ACC112 (cell line): ENCODE results near the gene ARMH3.

Experiments used
- H2AFZ ChIP-seq: fragments of 200-600 bp; sonication (generic); one replicate; pipeline ENCODE4 v1.6.0; 2017; ENCODE audit warnings: antibody characterized with exemption, low read length; ENCODE audit not compliant: unreplicated experiment
- H3K27ac ChIP-seq: fragments of 200-600 bp; sonication (generic); 2 replicates; pipeline ENCODE4 v1.5.1; 2014; ENCODE audit warnings: low read depth, mild to moderate bottlenecking, antibody characterized with exemption, low read length, moderate library complexity
- H3K27me3 ChIP-seq: fragments of 200-600 bp; sonication (generic); 2 replicates; pipeline ENCODE4 v1.6.1; 2014; ENCODE audit warnings: mild to moderate bottlenecking, antibody characterized with exemption, low read length, moderate library complexity, mixed read lengths; ENCODE audit not compliant: insufficient read depth
- H3K36me3 ChIP-seq: fragments of 200-600 bp; sonication (generic); 2 replicates; pipeline ENCODE4 v1.6.1; 2016; ENCODE audit warnings: mild to moderate bottlenecking, antibody characterized with exemption, low read length, moderate library complexity, mixed read lengths; ENCODE audit not compliant: insufficient read depth
- H3K4me1 ChIP-seq: fragments of 200-600 bp; sonication (generic); one replicate; pipeline ENCODE4 v1.6.1; 2016; ENCODE audit warnings: low read length, mixed read lengths; ENCODE audit not compliant: insufficient read depth, unreplicated experiment, control insufficient read depth
- H3K4me3 ChIP-seq: fragments of 200-600 bp; sonication (generic); 2 replicates; pipeline ENCODE4 v1.5.1; 2014; ENCODE audit warnings: mild to moderate bottlenecking, low read depth, low read length
- H3K79me2 ChIP-seq: fragments of 200-600 bp; sonication (generic); one replicate; pipeline ENCODE4 v1.6.0; 2016; ENCODE audit warnings: low read length; ENCODE audit not compliant: control insufficient read depth, unreplicated experiment, insufficient read depth

The ARMH3 gene

GRCh38 chr10:102055647-102056419 is at the start of gene ARMH3:
Gene ARMH3 (minus strand): TSS chr10:102056173. CDS start chr10:102040114, 16,059 bp downstream.
- peak within 1 kb of the TSS; percentile 95 for H2AFZ ChIP-seq
- H3K4me1 ChIP-seq, result peaks cover 10% of the 10 kb centered on the region
- no peaks in the 10 kb centered on the region for H3K27me3 ChIP-seq
- peak within 1 kb of the TSS; percentile 63 for H3K27ac ChIP-seq
- H3K4me3 ChIP-seq, result peak within 1 kb of the TSS; percentile 96
- no peaks in the 10 kb centered on the region for H3K36me3 ChIP-seq
- peaks cover 34% of the 10 kb centered on the region for H3K79me2 ChIP-seq

- H3K27ac ChIP-seq, result peak overlapping the region; percentile 5; the same call in 1 of the 2 replicates
- no peaks in the 10 kb centered on the region for H3K79me2 ChIP-seq
- H3K4me3 ChIP-seq, result no peak overlapping the region
- H3K27me3 ChIP-seq, result no peaks in the 10 kb centered on the region
- no peaks in the 10 kb centered on the region for H3K4me1 ChIP-seq
- no peaks in the 10 kb centered on the region for H3K36me3 ChIP-seq
- H2AFZ ChIP-seq, result no peak overlapping the region
These were observed 46.4 kb upstream of the ARMH3 start for GRCh38 chr10:102102421-102102820.

- no peak overlapping the region for H3K27ac ChIP-seq
- no peak overlapping the region for H3K4me3 ChIP-seq
- H2AFZ ChIP-seq, result no peak overlapping the region
- H3K27me3 ChIP-seq, result no peaks in the 10 kb centered on the region
- H3K4me1 ChIP-seq, result no peaks in the 10 kb centered on the region
- H3K79me2 ChIP-seq, result no peaks in the 10 kb centered on the region
- no peaks in the 10 kb centered on the region for H3K36me3 ChIP-seq
These were observed 45.2 kb upstream of the ARMH3 start for GRCh38 chr10:102101152-102101551.

GRCh38 chr10:102096449-102096848 is 40.5 kb upstream of the ARMH3 start:
- no peaks in the 10 kb centered on the region for H3K27me3 ChIP-seq
- no peaks in the 10 kb centered on the region for H3K79me2 ChIP-seq
- no peaks in the 10 kb centered on the region for H3K36me3 ChIP-seq
- no peak overlapping the region for H3K27ac ChIP-seq
- H3K4me3 ChIP-seq, result no peak overlapping the region
- H3K4me1 ChIP-seq, result no peaks in the 10 kb centered on the region
- H2AFZ ChIP-seq, result no peak overlapping the region

GRCh38 chr10:102090772-102091171 is 34.8 kb upstream of the ARMH3 start:
- Histone ChIP-seq H3K27me3 (no peaks in the 10 kb centered on the region), H3K27ac (no peak overlapping the region), H3K36me3 (no peaks in the 10 kb centered on the region), H3K79me2 (no peaks in the 10 kb centered on the region), H3K4me3 (no peak overlapping the region), H2AFZ (no peak overlapping the region), H3K4me1 (peaks cover 5% of the 10 kb centered on the region)

GRCh38 chr10:102086196-102086595 is 30.2 kb upstream of the ARMH3 start:
- Histone ChIP-seq H3K36me3 (no peaks in the 10 kb centered on the region), H3K4me1 (peaks cover 5% of the 10 kb centered on the region), H3K79me2 (no peaks in the 10 kb centered on the region), H3K4me3 (no peak overlapping the region), H2AFZ (no peak overlapping the region), H3K27me3 (no peaks in the 10 kb centered on the region), H3K27ac (no peak overlapping the region)

GRCh38 chr10:102085336-102085735 is 29.4 kb upstream of the ARMH3 start:
- Histone ChIP-seq H3K79me2 (no peaks in the 10 kb centered on the region), H3K27me3 (no peaks in the 10 kb centered on the region), H3K36me3 (no peaks in the 10 kb centered on the region), H2AFZ (no peak overlapping the region), H3K4me1 (peaks cover under 1% of the 10 kb centered on the region), H3K27ac (no peak overlapping the region), H3K4me3 (no peak overlapping the region)

- H3K4me3 ChIP-seq, result no peak overlapping the region
- no peaks in the 10 kb centered on the region for H3K36me3 ChIP-seq
- no peaks in the 10 kb centered on the region for H3K27me3 ChIP-seq
- H3K79me2 ChIP-seq, result no peaks in the 10 kb centered on the region
- H3K4me1 ChIP-seq, result no peaks in the 10 kb centered on the region
- no peak overlapping the region for H3K27ac ChIP-seq
- no peak overlapping the region for H2AFZ ChIP-seq
These were observed 27.6 kb upstream of the ARMH3 start for GRCh38 chr10:102083541-102083940.

- H2AFZ ChIP-seq, result no peak overlapping the region
- H3K4me3 ChIP-seq, result no peak overlapping the region
- no peaks in the 10 kb centered on the region for H3K27me3 ChIP-seq
- H3K79me2 ChIP-seq, result peaks cover 11% of the 10 kb centered on the region
- no peaks in the 10 kb centered on the region for H3K36me3 ChIP-seq
- H3K27ac ChIP-seq, result no peak overlapping the region
- no peaks in the 10 kb centered on the region for H3K4me1 ChIP-seq
These were observed 16.9 kb upstream of the ARMH3 start for GRCh38 chr10:102072673-102073527.

- Histone ChIP-seq H3K79me2 (peaks cover 33% of the 10 kb centered on the region), H3K4me3 (no peak overlapping the region), H3K27ac (no peak overlapping the region)
These were observed 13.1 kb upstream of the ARMH3 start for GRCh38 chr10:102069071-102069470.

More at GRCh38 chr10:102069071-102069470, 13.1 kb upstream of the ARMH3 start:
- Histone ChIP-seq H2AFZ (no peak overlapping the region), H3K36me3 (no peaks in the 10 kb centered on the region), H3K4me1 (peaks cover 13% of the 10 kb centered on the region), H3K27me3 (no peaks in the 10 kb centered on the region)
